HG03432 (cell line): ENCODE measurements around the gene MX2.
A peak's percentile ranks its signal among the peaks of the same experiment; 100 is the strongest.
"Not testable (repeated sequence)": the region's sequence is repeated elsewhere in the genome, so short reads cannot be mapped to it uniquely, and the experiment has no call there.

ENCODE experiments used
- ATAC-seq: cut with Tn5 transposase; IDR thresholded peaks from one replicate; pipeline ENCODE4 v1.9.1; 2021; ENCODE audit warnings: mild to moderate bottlenecking, moderate library complexity; ENCODE audit not compliant: unreplicated experiment

The MX2 gene, protein sequence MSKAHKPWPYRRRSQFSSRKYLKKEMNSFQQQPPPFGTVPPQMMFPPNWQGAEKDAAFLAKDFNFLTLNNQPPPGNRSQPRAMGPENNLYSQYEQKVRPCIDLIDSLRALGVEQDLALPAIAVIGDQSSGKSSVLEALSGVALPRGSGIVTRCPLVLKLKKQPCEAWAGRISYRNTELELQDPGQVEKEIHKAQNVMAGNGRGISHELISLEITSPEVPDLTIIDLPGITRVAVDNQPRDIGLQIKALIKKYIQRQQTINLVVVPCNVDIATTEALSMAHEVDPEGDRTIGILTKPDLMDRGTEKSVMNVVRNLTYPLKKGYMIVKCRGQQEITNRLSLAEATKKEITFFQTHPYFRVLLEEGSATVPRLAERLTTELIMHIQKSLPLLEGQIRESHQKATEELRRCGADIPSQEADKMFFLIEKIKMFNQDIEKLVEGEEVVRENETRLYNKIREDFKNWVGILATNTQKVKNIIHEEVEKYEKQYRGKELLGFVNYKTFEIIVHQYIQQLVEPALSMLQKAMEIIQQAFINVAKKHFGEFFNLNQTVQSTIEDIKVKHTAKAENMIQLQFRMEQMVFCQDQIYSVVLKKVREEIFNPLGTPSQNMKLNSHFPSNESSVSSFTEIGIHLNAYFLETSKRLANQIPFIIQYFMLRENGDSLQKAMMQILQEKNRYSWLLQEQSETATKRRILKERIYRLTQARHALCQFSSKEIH

GRCh38 chr21:41361786-41362604 is at the start of gene MX2:
Gene MX2 (plus strand): TSS chr21:41362027. CDS start chr21:41376907, 14,880 bp downstream.
- ATAC-seq = peak; percentile 70

DNA sequence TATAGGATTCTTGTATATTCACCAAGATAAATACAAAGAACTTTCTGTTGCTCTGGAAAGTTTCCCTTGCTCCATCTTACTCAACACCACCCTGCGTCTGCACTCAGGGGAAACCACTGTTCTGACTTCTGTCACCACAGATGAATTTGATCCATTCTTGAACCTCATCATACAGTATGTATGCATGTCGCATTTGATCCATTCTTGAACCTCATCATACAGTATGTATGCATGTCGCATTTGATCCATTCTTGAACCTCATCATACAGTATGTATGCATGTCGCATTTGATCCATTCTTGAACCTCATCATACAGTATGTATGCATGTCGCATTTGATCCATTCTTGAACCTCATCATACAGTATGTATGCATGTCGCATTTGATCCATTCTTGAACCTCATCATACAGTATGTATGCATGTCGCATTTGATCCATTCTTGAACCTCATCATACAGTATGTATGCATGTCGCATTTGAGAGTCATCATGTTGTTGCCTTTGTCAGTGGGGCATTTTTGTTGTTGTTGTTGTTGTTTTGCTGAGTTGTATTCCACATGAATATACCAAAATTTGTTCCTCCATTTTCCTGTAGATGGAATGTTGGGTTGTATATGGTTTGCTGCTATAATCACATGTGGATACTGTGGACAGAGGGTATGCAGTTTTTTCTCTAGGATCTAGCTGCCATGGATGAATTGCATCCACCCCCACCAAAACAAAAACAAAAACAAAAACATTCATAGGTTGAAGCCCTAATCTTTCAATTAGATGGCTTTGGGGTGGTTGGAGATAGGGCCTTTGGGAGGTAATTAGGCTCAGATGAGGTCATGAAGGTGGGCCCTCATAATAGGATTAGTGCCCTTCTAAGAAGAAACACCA is 48.3 kb upstream of the MX2 start:
- ATAC-seq = not testable (repeated sequence)

DNA sequence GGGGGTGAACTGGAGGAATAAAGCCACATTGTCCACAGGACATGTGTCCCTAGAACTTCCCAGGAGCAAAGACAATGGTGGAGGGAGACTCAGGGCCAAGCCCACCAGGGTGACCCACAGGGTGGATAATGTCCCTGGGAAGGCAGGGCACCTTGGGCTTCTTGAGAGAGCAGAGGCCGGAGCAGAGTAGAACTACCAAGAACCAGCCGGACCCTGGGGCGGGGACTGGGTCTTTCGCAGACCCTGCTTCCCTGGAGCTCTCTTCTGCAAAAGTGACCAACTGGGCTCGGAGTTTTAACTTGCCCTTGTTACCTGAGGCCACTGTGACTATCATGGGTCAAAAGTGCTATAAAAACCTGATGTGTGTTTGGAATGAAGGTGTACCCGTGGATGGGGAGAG is 46.1 kb upstream of the MX2 start:
- ATAC-seq = no peak

GRCh38 chr21:41316200-41317062 is 45.4 kb upstream of the MX2 start, which contains the start of gene FAM3B:
Gene FAM3B (plus strand): TSS chr21:41316801. CDS start chr21:41316880, 79 bp downstream.
- no peak for ATAC-seq

- ATAC-seq = no peak
Measured at GRCh38 chr21:41317063-41317392, 44.8 kb upstream of the MX2 start.

DNA sequence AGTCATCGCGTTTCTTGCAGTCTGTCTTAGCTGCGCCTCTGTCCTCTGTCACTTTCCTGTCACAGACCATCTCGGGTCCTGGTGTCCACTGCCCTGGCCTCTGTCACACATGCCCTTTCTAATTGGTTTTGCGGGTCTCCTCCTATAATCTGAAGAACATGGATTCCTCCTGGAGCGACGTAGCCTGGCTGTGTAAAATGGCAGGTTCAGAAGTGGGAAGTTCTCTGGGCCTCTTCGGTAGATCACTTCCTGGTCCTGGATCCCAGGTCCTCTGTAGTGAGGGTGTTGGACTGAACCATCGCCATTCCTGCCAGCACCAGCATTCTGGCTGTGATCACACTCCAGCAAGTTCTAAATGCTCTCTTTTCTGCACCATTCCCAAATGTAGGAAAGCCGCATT is 44.4 kb upstream of the MX2 start:
- no peak for ATAC-seq

DNA sequence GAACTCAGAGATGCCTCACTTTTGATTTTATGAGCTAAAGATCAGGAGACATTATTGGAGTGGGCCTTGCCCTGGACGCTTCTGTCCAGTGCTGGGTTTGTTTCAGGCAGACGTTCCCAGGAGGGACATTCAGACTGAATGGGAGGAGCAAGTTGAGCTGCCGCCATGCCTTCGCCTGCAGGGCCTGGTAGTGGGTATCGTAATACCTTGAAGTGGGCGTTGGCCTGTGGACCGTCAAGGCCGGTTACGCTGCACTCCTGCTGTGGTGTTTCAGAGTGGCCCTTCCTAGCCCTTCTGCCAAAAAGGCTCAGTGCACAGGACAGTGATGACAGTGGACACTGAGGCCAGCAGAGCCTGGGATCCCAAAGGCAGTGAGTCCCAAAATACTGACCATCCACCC is 43.6 kb upstream of the MX2 start:
- no peak for ATAC-seq

GRCh38 chr21:41319273-41319672 is 42.6 kb upstream of the MX2 start:
- ATAC-seq = no peak

DNA sequence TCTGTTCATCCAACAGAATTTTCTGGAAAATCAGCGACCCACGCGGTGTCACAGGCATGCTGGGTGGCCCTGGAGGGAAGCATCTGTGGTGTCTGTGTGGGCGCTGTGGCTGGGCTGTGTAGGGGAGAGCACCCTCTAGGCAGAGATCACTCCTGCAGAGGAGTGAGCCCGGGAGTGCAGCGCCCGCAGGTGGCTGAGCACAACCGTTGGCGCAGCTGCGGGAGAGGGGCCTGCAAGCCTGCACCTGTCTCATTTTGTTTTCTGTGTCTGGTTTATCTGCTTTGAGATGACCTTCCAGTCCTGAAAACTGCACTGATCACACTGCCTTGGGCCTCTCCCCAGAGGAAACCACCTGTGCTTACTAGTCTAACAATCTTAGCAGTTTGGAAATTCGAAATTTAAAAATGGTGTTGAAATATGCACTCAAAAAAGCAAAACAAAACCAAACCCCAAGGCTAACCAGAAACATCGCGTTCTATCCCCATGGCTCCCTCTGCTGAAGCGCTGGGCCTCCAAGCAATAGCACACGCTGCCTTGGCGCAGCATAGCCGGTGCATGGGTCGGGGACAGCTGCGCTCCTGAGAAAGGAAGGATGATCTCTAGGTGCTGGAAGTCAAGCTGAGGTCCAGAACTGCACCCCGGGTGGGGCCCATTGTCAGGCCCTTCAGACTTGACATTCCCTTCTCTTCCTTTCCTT is 40.5 kb upstream of the MX2 start:
- no peak for ATAC-seq

GRCh38 chr21:41321908-41322495 is 39.8 kb upstream of the MX2 start:
- no peak for ATAC-seq

GRCh38 chr21:41322496-41323382 is 39.1 kb upstream of the MX2 start:
- no peak for ATAC-seq

GRCh38 chr21:41325138-41325912 is 36.5 kb upstream of the MX2 start:
- no peak for ATAC-seq

DNA sequence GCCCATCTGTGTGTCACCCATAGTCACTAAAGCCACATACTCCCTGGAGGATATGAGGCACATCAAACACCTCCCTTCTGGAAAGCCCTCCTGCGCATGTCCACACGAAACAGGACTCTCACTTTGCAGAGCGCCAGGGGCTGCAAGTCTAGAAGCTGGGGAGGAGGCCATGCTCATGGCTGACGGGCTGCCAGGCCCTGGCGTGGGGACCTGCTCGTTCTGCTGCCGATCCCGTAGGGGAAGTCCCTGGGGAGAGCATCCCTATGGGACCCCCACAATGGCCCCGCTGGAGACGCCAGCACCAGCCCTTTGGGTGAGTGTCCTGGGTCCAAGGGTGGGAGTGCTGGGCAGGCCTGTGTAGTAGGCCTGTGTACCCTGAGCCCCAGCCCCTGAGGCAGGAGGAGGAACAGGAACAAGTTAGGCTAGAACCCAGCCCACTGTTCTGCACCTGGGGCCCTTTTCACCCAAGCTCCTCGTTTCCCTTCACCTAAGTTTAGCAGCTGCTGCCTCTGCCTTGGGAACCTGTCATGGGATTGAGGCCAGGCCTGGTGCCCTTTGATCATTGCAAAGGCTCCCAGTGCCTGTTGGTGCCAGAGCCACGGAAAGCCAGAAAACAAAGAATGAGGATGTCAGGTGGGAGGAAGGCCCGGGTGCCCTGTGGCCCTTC is 35.3 kb upstream of the MX2 start:
- no peak for ATAC-seq

DNA sequence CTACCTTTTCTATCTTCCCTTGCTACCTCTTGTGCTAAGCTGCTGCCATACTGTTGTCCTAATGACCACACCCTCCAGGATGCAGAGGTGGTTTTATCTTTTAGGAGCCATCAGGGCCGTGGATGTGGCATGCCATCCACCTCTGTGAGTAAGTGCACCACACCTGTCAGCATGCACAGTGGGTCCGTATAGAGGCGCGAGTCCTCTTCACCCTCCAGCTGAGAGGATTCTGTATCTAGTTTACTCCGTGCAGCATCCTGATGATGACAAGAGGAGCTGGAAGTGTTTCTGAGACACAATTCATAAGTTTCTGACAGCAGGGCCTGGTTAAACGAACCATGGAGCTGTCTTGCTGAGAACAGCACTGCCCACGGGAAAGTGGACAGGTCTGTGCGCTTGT is 34.1 kb upstream of the MX2 start:
- ATAC-seq = no peak

- ATAC-seq = no peak
Measured at GRCh38 chr21:41328660-41329607, 32.9 kb upstream of the MX2 start.
